Uterine smooth muscle cell (primary cell): ENCODE data around the gene FOXL1. TPM values are rescaled to one million over a fixed set of nuclear protein-coding genes. Genes with fewer than 3 reads are reported as not detected.

ENCODE experiments used
- total RNA-seq: library from RNA; depleted of rRNA; stranded (reverse); fragments of >200 nt; gene quantifications from 2 replicates; pipeline ENCODE4 v1.2.3, GENCODE V29; 2014

Gene FOXL1
- 16.2 and 36.7 TPM in 2 replicates for total RNA-seq

DNA sequence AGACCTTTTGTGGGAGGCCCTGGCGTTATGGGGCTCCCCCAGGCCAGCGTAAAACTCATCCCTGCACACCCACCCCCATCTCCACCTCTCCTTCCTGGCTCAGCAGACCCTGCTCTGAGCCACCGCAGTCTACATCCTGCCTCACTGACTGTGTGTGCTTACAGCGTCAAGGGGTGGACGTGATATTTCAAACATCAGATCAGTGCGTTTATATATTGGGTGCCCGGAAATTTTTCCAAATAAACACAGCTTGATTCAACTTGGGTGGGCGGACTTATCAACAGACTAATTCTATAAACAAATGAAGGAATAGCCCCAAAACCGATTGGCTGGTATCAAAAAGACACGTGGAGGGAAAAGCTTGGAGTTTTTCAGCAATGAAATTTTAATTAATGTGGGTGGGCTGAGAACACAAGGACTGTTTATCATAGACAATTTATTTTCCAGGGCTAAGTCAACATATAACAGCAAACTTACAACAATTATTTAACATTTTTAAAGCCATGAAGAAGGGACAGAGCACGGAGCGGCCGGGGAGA is at the start of gene FOXL1:
Gene FOXL1 (plus strand): TSS at position 489 of the 539 bp plus-strand sequence. CDS start 175 bp downstream, outside the sequence.

DNA sequence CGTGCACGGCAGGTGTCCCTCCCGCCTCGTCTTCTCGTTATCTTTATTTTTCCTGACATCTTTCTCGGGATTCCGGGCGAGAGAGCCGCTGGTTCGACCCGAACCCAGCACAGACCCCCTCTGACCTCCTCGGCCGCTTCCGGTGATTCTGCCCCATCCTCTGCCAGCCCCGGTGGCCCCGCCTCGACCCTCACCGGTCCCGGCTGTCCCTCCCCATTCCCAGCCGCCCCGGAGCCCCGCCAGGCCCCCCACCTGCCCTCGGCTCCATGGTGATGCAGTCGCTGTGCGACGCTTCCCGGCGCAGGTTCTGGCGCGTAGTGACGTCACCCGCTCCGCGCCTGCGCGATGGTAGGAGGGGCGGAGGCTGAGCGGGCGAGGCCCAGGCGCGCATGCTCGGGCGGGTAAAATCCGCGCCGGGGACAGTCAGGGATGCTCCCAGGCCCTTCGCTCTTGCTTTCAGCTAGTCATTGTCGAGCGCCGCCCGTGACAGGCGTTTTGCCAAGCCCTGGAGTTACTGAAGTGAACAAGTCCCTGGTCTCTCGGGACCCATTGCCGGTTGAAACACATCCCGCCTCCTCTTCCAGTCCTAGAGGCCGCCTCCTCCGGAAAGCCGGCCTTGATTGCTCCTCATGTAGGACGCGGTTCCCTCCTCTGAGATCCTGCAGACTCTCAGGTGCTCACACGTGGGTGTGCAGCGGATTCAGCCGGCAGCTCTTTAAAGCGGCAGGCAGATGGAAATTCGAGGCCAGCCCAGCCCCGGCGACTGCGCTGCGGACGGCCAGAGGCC is 23.2 kb upstream of the FOXL1 start, which contains the start of gene MTHFSD:
Gene MTHFSD (minus strand): TSS at position 319 of the 787 bp plus-strand sequence. CDS start 51 bp downstream, at position 268.

DNA sequence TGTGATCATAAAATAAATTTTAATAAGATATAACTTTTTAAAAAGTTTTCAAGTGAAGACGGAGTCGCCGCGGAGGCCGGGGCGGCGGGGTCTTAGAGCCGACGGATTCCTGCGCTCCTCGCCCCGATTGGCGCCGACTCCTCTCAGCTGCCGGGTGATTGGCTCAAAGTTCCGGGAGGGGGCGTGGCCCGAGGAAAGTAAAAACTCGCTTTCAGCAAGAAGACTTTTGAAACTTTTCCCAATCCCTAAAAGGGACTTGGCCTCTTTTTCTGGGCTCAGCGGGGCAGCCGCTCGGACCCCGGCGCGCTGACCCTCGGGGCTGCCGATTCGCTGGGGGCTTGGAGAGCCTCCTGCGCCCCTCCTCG is 11.8 kb upstream of the FOXL1 start, which contains the start of gene FOXC2:
Gene FOXC2 (plus strand): TSS at position 229 of the 365 bp plus-strand sequence. CDS start 507 bp downstream, outside the sequence.

Other genes starting within 250 kb of the FOXL1 start
- 7.2 and 12.2 TPM in 2 replicates for gene FOXF1, start 68.0 kb upstream of the FOXL1 start, total RNA-seq
- gene MTHFSD, start 23.3 kb upstream of the FOXL1 start, total RNA-seq = 17.3 and 19.1 TPM in 2 replicates
- gene FOXC2, start 11.7 kb upstream of the FOXL1 start, total RNA-seq = 1.2 and 1.8 TPM in 2 replicates